Measurements from ENCODE around the gene DPP7.
"Not testable (repeated sequence)": the region's sequence is repeated elsewhere in the genome, so short reads cannot be mapped to it uniquely, and the experiment has no call there.

DPP7 gene

DNA sequence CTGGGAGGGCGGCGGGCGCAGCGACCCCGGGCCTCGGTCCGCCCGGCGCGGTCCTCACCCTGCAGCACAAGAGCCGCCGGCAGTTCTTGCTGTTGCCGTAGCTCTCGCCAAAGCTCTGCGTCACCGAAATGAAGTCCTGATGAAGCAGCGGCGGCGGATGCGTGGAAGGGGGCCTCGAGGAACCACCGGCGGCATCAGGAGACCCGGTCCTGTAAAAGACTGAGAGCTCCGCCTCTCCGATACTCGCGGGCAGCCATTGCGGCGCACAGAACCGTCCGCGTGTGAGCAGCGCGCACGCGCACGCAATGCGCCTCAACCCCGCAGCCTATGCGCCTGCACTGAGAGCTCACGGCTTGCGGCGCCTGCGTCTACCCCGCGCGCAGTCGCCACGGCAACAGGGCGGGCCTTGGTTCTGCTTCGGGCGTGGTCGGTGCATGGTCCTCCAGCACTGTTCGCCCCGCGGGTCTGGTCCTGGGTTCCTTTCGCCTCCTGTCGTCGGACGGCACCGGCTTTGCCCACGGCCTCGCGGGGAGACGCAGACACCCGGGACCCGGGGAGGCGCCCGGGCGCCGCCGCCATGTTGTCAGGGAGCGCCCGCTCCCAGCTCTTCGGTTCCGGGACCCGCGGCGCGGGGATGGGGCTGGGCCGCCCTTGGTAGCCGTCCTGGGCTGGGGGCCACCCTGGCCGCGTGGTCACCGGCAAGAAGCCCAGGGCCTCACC is 15.1 kb upstream of the DPP7 start:
- DNase-seq (ENCODE audit: low read depth in 2 of 2): peak; percentile 80 to 82

DNA sequence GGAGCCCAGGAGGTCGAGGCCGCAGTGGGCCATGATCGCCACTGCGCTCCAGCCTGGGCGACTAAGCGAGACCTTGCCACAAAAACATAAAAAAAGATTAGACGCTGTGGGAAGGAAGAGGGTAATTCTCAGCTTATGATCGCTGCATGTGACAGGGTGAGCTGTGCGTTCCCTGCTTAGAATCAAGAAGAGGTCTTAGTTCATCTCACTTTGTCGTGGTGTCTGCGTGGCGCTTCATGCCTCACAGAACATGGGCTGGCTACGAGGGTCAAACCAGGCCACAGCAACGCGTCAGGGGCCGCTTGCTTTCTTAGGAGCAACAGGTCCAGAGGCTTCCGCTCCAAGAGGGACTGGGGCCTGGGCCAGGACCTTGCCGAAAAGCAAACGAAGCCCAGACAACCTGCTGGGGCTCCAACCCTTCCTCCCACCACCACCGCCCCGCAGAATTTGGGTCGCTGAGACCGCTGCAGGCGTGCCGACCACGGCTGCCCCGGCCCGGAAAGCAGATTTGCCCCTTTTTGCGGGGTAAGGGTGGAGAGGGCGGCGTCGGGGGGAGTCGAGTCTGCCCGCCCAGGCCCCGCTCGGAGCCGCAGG is 14.4 kb upstream of the DPP7 start:
- no peak for DNase-seq (ENCODE audit: low read depth in 2 of 2)

DNA sequence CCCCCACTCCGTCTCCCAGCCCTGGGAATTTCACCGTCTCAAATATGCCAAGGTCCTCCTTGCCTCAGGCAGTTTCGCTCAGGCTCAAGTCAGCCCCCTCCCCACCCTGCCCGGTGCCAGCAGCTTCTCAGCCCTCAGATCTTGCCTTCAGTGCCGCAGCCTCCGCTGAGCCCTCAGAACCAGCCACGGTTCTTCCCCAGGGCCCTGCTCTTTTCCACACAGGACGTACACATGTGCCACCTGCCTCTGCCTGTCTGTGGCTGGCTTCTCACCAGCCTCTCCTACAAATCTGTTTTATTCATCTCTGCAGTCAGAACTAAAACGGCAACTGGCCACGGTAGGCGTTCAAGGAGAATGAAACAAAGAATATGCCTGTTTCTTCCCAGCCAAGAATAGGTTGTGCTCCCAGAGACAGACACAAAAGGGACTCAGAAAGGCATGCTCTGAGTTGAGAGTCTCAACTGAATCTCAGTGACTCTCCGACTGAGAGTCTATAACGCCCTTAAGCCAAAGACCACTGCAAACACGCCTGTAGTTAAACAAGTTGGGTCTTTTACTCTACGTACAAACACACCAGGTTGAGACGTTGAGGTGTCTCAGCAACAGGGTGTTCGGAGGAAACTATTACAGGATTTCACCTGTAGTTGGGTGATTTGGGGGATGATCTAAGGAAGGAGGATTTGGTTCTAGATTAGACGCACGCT is 13.8 kb upstream of the DPP7 start:
- no peak for DNase-seq (ENCODE audit: low read depth in 2 of 2)

DNA sequence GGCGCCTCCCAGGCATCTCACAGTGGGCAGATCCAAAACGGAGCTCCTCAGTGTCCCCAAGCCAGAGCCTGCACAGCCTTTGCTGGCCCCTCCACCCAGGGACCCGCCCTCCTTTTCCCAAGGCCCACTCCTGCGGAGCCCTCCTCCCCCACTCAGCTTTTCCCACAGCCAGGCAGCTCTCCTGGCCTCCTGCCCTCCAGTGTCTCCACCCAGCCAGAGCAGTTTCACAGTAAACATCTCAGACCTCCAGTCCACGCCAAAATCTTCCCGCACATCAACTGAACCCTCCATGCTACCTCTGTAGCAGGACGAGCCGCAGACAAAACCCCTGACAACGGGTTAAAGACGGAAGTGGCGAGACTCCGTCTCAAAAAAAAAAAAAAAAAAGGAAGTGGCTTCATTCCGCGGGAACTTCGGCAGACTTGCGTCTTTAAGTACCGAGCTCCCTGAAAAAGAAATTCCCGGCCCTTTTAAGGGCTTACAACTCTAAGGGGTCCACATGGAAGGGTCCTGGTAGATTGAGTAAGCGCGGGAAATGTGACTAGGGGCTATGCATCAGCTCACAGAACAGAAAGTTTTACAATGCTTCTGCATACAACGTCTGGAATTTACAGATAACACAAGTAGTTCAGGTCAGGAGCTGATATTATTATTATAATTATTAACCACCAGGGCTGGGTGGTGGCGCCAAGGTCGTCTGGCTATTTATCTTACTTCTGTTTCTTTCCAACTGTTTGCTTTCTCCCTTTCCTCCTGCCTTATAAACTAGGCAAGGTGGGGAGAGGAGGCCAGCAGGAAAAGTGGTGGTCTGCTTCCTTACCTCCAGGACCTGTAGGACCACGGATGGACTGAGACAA is 13.0 kb upstream of the DPP7 start:
- no peak for DNase-seq (ENCODE audit: low read depth in 2 of 2)

DNA sequence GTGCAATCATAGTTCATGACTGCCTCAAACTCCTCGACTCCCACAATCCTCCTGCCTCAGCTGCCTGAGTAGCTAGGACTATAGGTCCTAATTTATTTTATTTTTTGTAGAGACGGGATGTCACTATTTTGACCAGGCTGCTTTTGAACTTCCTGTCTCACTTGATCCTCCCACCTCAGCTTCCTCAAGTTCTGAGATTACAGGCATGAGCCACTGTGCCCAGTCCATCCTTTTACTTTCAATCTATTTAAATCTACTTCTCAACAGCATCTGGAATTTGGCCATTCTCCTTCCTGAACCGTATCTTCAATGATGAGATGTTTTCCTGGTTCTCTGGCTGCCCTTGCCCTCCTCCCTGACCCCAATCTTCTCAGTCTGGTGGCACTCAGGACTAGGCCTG is 12.3 kb upstream of the DPP7 start:
- no peak for DNase-seq (ENCODE audit: low read depth in 2 of 2)

DNA sequence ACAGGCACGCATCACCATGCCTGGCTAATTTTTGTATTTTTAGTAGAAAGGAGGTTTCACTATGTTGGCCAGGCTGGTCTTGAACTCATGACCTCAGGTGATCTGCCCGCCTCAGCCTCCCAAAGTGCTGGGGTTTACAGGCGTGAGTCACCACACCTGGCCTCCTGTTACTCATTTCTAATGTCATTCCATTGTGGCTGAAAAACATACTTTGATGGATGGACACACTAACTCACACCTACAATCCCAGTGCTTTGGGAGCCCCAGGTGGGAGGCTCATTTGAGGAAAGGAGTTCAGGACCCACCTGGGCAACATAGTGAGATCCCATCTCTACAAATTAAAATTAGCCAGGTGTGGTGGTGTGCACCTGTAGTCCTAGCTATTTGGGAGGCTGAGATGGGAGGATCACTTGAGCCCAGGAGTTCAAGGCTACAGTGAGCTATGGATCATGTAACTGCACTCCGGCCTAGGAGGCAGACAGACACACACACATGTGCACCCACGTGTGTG is 9.5 kb upstream of the DPP7 start:
- not testable (repeated sequence) for DNase-seq (ENCODE audit: low read depth in 2 of 2)

DNA sequence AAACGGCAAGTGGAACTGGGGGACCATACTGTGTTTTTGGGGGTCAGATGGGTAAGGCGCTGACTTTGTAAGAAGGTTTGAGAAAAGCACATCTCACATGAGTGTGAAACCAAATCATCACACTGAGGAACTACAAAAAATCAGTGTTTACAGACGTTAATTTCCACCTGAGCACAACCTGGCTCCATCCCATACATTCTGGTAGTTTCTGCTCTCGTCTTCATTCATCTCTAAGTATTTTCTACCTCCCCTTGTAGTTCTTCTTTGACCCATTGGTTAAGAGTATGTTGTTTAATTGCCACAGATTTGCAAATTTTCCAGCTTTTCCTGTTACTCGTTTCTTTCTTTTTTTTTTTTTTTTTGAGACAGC is 8.9 kb upstream of the DPP7 start:
- no peak for DNase-seq (ENCODE audit: low read depth in 2 of 2)

DNA sequence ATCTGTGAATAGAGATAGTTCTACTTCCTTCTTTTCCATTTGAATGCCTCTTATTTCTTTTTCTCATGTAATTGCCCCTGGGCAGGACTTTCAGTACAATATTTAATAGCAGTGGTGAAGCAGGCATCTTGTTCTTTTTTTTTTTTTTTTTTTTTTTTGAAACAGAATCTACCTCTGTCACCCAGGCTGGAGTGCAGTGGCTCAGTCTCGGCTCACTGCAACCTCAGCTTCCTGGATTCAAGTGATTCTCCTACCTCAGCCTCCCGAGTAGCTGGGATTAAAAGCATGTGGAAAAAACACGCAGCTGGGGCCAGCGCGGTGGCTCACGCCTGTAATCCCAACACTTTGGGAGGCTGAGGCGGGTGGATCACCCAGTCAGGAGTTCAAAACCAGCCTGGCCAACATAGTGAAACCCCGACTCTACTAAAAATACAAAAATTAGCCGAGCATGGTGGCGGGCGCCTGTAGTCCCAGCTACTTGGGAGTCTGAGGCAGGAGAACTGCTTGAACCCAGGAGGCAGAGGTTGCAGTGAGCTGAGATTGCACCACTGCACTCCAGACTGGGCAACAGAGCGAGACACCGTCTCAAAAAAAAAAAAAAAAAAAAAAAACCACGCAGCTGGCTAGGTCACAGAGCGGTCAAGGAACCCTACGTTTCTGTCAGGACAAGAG is 8.4 kb upstream of the DPP7 start:
- not testable (repeated sequence) for DNase-seq (ENCODE audit: low read depth in 2 of 2)

DNA sequence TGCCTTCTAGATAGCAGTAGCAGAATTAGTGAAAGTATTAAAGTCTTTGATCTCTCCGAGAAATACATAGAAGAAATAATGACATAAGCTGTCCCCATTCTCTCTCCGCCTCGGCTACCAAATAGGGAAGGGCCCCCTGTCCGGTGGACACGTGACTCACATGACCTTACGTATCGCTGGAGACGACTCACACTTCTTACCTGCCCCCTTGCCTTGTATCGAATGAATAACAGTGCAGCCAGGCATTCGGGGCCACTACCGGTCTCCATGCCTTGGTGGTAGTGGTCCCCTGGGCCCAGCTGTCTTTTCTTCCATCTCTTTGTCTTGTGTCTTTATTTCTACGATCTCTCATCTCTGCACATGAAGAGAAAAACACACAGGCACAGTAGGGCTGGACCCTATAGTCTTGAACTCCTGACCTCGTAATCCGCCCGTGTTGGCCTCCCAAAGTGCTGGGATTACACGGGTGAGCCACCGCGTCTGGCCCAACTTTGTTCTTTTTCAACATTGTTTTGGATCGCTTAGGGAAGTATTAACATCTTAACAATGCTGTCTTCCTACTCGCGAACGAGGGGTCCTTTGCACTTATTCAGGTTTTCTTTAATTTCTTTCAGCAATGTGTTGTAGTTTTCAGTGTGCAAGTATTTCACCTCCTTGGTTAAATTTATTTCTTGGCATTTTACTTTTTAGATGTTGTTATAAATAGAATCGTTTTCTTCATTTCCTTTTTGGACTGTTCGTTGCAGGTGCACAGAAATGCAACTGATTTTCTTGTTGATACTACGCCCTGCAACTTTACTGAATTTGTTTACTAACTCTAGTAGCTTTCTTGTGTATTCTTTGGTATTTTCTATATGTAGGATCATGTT is 7.6 kb upstream of the DPP7 start:
- DNase-seq (ENCODE audit: low read depth in 2 of 2): not testable (repeated sequence)

DNA sequence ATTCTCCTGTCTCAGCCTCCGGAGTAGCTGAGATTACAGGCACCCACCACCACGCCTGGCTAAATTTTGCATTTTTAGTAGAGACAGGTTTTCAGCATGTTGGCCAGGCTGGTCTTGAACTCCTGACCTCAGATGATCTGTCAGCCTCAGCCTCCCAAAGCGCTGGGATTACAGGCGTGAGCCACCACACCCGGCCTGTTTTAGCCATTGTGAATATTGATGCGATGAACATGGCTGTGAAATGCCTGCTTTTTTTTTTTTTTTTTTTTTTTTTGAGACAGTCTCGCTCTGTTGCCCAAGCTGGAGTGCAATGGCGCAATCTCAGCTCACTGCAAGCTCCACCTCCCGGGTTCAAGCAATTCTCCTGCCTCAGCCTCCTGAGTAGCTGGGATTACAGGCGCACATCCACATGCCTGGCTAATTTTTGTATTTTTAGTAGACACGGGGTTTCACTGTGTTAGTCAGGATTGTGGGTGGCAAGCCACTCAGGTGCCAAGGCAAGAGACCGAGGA is 3.6 kb upstream of the DPP7 start:
- DNase-seq (ENCODE audit: low read depth in 2 of 2): not testable (repeated sequence)

DNA sequence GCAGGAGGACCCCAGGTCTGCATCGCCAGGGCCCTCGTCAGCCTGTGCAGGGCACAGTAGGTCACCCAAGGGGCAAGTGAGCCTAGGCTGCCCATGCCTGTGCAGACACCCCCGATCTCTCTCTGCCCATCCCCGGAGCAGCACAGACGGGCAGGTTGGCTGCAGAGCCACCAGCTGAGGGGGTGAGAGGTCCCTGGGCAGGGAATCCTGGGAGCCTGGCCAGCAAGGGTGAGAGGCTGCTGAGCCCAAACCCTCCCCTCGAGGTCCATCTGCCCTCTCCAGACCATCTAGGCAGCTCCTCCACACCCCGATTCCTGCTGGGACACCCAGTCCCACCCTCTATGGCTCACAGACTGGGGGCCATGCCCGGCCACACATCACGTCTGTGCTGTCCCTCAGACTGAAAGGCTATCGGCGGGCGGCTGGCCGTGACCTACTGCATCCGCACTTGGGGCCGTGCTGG is 2.8 kb upstream of the DPP7 start:
- no peak for DNase-seq (ENCODE audit: low read depth in 2 of 2)

DNA sequence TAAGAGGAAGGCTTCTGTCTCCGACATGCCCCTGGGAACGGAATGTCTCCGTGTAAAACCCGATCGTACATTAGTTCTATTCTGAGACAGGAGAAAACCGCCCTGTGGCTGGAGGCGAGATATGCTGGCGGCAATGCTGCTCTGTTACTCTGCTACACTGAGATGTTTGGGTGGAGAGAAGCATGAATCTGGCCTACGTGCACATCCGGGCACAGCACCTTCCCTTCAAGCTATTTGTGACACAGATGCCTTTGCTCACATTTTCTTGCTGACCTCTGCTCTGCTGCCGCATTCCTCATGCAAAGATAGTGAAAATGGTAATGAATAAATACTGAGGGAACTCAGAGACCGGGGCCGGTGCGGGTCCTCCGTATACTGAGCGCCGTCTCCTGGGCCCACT is 2.2 kb upstream of the DPP7 start:
- DNase-seq (ENCODE audit: low read depth in 2 of 2): no peak

DNA sequence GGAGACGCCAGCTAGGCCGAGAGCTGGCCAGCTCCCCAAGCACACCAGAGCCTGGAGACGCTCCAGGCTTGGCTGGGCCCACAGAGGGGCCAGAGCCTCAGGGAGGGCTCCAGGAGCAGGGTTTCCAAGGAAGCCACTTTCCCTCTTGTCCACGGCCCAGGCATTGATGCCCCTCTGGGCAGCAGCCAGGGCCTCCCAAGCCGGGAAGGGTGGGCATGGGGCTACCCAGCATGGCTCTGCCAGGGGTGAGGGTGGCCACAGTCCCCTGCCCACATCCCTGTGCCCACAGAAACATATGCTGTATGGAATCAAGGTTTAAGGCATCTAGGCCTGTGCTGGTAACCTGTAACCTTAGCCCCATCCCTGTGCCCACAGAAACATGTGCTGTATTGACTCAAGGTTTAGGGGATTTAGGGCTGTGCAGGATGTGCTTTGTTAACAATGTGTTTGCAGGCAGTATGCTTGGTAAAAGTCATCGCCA is 1.5 kb upstream of the DPP7 start:
- DNase-seq (ENCODE audit: low read depth in 2 of 2): no peak

DNA sequence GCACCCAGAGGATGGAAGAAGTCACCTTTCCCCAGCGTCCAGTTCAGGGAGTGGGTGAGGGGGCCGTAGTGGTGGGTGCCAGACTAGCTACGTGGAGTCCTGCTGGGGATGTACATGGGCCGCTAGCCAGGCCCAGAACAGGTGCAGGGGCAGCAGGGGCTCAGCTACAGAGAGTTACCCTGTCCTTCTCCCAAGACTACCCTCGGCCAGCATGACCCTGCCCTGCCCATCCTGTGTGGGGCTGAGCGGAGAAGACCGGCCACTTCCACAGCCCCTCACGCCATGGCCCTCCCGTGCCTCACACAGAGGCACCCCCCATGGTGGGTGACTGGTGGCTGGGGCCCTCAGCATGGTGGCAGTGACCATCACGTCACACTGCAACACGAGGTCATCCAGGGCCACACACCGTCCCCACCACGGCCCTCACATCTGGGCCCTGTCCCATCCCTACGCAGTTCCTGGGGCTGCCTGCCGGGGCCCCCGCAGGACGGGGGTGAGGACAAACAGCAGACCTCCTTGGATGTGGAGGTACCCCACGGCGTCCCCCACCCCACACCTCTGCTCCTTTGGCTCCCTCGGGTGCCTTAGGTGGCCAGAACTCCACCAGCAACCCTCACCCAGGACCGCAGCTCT is 977 bp upstream of the DPP7 start:
- DNase-seq (ENCODE audit: low read depth in 2 of 2): no peak

DNA sequence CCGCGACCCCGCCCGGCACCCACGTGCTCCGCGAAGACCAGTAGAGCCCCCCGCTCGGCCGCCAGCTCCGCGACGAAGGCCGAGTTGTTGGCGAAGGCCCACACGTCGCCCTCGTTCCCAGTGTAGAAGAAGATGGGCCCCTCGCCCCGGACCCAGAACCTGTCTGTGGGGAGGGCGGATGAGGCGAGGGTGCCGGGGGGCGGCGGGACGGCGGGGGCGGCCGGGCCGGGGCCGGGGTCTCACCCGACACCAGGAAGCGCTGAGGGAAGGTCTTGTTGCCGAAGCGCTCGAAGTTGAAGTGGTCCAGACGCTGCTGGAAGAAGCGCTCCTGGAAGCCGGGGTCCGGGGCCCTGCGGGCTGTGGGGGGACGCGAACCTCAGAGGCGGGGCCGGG is 317 bp downstream of the DPP7 start:
- no peak for DNase-seq (ENCODE audit: low read depth in 2 of 2)

DNA sequence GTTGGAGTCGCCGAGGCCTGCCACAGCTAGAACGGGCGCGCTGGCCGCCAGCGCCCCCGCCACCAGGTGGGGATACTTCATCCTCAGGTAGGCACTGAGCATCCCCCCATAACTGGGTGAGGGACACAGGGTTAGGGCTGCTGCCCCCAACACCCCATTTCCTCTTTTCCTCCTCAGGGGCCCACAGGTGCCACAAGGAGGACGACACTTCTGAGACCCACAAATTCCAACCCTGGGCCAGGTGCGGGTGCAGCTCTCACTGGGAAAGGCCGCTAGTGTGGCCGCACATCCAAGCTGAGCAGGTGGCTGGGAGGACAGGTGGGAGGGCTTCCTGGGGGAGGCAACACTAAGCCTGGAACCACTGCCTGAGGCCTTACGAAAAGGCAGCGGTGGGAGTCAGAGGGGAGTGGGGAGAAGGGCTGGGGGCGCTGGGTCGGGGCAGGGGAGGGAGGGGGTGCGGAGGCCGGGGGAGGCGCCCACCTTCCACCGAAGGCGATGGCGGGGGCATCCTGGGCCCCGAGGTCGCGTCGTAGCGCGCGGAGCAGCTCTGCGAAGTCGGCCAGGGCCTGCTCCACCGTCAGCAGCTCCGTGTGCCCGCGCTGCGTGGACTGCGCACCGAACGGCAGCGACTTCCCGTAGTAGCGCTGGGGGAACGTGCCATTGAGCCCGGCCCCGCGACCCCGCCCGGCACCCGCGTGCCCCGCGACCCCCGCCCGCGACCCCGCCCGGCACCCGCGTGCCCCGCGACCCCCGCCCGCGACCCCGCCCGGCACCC is 961 bp downstream of the DPP7 start:
- DNase-seq (ENCODE audit: low read depth in 2 of 2): no peak

DNA sequence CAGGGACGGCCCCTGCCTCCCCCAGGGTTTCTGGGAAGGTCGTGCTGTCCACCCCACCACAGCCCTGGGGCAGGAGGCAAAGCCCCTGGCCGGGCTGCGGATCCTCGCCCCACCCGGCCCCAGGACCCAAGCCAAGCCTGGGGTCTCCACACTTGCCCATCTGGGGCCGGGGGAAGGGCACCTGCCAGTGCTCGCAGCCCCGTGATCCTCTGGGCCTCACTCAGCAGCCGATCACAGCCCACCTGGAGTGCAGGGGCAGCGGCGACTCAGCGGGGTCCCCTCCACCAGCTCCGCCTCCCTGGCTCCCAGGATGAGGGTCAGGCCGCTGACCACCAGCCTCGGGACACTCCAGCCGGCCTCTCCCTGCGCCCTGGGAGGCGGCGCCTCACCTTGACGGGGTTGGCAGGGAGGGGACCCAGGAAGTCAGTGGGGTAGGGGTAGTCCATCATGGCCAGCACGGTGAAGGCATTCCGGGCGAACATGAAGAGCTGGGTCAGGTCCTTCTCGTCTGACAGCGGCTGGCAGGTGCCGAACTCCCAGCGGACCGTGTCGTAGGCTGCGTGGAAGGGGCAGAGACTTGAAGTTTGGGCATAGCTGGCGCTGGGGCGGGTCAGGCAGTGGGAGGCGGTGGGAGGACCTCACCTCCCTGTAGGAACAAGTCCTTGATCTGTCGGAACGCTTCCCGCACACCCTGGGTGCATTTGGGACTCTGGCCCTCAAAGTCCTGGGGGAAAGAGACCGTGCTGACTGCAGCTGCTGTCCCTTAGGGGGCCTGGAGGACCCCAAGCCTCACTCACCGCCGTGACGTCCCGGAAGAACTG is 1.8 kb downstream of the DPP7 start:
- no peak for DNase-seq (ENCODE audit: low read depth in 2 of 2)

Measured in stimulated activated CD8-positive, alpha-beta memory T cell treated with anti-CD3 and anti-CD28 coated beads, Interleukin-15, amount 100 ng/mL, for 4 hours (primary cell).